G401.6 (cell line): Measurements from ENCODE around the gene SRL.
"Not testable (repeated sequence)": the region's sequence is repeated elsewhere in the genome, so short reads cannot be mapped to it uniquely, and the experiment has no call there.

Experiments used
- FAIRE-seq: peaks from 2 replicates; lab custom pipeline; 2012; peaks lifted over from hg19 to GRCh38; lab: Jason Lieb, UNC

The SRL gene

DNA sequence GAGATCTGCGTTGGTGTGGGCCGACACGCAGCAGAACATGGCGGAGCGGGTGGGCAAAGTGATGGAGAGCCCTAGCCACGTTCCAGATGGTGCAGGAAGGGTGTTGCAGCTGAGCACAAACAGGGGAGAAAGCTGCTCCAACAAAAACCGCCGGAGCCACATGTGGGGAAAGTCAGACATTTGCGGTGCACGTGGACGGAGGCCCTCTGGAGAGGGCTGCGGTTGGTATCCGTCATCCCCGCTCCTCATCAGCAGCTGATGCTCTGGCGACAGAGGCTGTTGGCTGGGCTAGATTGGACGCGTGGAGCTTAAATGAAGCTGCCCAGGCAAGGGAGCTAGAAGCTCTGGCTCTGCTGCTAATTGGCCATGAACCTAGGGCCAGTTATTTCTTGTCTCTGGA lies 82.2 kb downstream of the SRL start:
- no peak for FAIRE-seq

DNA sequence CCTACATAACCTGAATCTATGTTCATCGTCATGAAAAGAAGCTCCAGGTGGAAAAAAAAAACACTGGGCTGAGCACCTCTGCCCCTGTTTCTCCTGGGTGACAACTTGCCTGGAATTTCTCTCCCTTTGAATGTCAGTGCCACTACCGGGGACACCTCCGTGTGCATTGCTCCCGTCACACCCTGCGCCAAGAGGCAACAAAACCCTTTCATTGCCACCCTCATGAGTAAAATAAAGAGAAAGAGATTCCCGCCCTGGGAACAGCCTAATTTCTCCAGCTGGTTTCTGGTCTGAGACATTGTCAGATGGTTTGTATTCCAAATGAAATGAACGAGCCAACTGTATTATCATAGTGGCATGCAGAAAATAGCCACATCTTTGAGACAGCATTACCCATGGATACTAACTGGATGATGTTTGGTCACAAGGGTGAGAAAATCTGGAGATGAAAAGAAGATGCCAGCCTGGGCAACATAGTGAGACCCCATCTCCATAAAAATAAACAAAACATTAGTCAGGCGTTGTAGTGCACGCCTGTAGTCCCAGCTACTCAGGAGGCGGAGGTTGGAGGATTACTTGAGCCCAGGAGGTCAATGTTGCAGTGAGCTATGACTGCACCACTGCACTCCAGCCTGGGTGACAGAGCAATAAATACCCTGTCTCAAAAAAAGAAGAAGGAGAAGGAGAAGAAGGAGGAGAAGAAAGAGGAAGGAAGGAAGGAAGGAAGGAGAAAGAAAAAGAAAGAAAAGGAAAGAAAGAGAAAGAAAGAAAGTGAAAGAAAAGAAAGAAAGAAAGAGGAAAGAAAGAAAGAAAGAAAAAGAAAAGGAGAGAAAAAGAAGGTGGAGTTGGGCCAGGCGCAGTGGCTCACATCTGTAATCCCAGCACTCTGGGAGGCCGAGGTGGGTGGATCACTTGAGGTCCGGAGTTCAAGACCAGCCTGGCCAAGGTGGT lies 83.5 kb downstream of the SRL start:
- FAIRE-seq = no peak

DNA sequence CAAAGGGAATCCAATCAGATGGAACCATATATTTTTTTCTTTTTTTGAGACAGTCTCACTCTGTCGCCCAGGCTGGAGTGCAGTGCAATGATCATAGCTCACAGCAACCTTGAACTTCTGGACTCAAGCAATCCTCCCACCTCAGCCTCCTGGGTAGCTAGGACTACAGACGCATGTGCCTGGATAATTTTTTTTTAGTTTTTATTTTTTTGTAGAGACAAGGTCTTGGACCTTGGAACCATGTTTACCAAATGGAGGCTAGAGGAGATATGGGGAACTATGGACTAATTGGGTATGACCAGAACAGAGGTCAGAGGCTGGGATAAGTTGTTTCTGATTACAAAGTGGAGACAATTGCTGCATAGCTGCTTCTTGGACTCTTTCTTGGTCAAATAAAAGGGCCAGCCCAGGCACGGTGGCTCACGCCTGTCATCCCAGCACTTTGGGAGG lies 84.5 kb downstream of the SRL start:
- FAIRE-seq = no peak

DNA sequence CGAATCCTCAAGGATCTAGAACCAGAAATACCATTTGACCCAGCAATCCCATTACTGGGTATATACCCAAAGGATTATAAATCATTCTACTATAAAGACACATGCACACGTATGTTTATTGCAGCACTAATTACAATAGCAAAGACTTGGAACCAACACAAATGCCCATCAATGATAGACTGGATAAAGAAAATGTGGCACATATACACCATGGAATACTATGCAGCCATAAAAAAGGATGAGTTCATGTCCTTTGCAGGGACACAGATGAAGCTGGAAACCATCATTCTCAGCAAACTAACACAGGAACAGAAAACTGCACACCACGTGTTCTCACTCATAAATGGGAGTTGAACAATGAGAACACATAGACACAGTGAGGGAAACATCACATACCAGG lies 85.4 kb downstream of the SRL start:
- not testable (repeated sequence) for FAIRE-seq

DNA sequence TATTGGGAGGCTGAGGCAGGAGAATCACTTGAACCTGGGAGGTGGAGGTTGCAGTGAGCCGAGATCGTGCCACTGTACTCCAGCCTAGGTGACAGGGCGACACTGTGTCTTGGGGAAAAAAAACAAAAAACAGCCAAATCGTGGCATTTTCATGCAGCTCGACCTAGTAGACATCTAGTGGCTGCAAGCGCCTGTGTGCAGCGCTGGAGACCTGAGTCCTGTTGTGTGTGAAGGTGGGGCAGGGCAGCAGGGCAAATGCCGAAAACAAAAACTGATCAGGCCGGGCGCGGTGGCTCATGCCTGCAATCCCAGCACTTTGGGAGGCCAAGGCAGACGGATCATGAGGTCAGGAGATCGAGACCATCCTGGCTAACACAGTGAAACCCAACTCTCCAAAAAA lies 88.5 kb downstream of the SRL start:
- FAIRE-seq = not testable (repeated sequence)

DNA sequence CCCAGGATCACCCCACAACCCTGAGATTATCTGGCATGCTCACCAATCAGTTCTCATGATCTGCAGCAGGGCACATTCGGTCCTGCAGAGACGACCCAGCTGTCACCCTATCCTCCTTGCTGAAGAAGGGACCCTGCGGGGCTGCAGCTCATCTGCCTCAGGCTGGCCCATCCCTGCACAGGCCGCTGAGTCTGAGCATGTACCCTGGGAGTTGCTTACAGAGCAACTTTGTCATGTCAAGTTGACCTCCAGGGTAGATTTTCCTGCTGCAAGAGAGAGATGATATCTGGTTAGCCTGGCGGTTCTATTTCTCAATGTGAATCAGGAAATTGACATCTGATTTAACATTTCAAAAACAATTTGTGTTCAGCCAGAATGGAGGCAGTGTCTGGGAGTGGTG lies 89.6 kb downstream of the SRL start:
- no peak for FAIRE-seq

DNA sequence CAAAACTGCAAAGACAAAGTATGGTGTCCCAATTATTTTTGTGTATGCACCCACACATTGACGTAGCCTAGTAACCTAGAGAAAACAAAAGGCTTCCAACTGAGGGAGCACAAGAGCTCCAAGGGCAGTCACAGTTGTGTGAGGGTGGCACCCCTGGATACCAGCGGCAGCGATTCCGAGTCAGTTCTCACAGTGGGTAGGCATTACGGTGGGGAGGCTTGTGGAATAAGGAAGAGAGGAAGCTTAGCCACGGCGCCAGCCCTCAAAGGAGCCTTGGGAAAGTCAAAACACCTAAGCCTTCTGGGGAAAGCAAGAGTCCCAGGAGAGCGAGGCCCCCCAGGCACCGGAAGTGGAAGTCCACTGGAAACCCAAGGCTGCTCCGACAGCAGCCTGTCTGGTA lies 94.6 kb downstream of the SRL start:
- no peak for FAIRE-seq

DNA sequence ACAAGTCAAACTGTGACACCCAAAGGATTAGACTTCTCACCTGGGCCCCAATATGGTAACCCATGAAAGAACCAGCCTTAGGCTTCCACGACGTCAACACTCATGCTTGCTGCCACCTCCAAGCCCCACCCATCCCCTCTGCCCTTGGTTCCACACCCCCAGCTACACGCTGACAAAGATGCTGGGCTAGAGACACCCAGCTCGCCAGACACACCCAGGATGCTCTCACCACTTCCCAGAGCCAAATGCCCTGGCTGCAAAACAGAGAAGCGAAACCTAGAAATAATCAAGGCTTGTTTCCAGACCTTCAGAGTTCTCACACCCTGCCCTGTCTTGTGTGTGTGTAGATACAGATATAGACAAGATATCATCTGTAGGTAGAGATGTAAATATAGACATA lies 99.6 kb downstream of the SRL start:
- FAIRE-seq = no peak

DNA sequence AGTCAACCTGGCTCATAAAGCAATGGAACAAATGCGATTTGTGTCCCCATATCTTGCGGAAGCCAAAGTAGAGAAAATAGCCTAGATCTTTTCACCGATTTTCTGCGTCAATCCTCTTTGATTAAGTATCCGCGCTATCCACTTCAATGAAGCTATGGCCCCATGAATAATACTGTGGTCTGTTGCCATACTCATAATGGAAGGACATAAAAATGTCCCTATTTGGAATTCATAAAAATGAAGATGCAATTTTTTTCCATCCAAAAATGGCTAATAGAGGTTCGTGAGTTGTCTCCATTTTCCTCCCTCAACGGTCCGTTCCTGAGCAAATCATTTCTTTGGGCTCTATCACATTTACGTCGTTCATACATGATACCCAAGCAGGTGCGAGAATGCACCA lies 100.3 kb downstream of the SRL start:
- FAIRE-seq = no peak

DNA sequence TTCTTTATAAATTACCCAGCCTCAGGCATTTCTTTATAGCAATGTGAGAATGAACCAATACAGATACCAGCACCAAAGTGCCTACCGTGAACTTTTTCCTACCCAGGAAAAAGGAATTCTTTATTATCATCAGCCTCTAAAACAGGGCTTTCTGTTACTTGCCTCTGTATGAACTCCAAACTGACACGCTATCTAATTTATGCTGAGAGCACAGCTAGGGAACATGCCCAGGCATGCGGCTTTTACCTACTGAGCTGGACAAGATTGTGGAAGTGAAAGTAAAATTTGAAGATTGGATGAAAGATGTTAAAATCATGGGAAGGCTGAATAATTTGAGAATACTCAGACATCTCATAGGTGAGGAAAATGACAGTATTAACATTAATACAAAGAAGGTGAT lies 101.2 kb downstream of the SRL start:
- FAIRE-seq = no peak

DNA sequence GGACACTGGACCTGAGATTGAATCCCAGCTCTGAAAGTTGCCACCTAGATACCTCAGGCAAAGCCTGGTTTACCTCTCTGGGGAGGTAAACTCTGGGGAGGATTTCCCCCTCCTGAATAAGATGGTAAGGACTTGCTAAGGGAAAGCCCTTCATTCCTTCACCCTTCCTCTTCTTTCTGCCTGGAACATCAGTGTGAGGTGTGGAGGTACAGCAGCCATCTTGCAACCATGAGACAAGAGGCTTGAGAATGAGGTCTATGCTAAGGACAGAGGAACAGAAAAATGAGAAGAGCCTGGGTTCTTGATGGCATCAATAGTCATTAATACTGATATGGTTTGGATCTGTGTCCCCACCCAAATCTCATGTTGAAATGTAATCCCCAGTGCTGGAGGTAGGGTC lies 101.9 kb downstream of the SRL start:
- FAIRE-seq = no peak
